GM19023 (cell line): ENCODE measurements around the gene FREM2.

ENCODE experiments used
- ATAC-seq: cut with Tn5 transposase; IDR thresholded peaks from one replicate; pipeline ENCODE4 v1.9.1; 2021; ENCODE audit warnings: mild to moderate bottlenecking, moderate library complexity; ENCODE audit not compliant: unreplicated experiment

Gene FREM2

DNA sequence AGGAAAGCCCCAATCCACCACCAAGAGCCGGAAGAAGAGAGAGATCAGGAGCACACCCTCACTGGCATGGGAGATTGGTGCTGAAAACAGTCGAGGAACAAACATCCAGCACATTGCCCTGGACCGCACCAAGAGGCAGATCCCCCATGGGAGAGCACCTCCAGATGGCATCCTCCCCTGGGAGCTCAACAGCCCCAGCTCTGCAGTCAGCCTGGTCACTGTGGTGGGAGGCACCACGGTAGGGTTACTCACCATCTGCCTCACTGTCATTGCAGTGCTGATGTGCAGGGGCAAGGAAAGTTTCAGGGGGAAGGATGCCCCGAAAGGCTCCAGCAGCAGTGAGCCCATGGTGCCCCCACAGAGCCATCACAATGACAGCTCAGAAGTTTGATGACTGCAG lies 193.5 kb downstream of the FREM2 start:
- ATAC-seq, result no peak

DNA sequence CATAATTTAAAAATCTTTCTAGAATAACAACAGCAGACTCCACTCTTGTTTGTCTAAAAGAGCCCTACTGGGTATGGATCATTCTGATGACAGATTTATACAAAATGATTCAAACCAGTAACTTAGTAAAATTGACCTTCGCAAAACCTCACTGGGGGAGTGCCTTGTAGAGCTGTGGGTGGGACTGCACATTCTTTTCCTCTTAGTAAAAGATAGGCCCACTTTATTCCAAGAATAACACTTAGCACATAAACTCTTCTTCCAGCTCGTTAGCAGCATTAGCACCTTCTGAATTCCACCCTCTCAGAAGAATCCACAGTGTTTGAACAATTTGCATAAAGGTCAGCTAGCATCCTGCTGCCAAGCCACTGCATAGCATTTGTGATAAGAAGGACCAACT lies 196.9 kb downstream of the FREM2 start:
- ATAC-seq, result no peak

- ATAC-seq, result no peak
These were observed 201.4 kb downstream of the FREM2 start for GRCh38 chr13:38888309-38888708.

- ATAC-seq, result no peak
These were observed 208.2 kb downstream of the FREM2 start for GRCh38 chr13:38895075-38895474.

DNA sequence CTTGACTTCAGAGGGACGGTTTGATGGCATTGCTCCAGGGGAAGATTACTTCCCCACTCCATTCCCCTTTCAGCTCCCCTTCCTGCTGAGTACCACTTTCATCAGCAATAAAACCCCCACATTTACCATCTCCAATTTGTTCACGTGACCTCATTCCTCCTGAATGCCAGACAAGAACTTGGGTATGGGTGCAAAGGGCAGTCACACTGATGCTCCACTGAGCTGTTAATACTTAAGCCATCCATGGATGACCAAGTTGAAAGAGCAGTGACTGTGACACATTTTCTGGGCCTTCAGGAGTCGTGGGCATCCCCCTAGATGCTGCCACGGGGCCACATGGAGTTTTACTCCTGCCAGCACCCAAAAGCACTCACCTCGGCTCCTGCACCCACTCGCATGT lies 210.6 kb downstream of the FREM2 start:
- ATAC-seq, result no peak

GRCh38 chr13:38898481-38898880 lies 211.6 kb downstream of the FREM2 start:
- no peak for ATAC-seq

DNA sequence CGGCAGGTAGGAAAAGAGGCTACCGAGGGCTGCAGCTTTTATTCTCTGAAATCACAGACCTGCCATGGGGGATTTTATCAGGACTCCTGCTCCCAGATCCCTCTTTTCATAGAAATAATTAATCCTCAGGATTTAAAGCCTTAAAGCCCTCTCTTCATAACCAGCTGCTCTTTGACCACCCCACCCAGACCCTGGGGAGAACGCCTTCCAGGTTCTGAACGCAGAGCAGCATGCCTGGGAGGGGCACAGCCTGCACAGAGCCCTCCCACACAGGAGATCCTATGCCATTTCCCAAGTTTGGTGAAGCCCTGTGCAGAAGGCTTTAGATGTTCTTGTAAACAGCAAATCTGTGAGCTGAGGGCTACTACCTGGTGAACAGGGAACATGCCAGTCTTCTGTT lies 212.7 kb downstream of the FREM2 start:
- ATAC-seq, result no peak

GRCh38 chr13:38900188-38900587 lies 213.3 kb downstream of the FREM2 start:
- no peak for ATAC-seq

DNA sequence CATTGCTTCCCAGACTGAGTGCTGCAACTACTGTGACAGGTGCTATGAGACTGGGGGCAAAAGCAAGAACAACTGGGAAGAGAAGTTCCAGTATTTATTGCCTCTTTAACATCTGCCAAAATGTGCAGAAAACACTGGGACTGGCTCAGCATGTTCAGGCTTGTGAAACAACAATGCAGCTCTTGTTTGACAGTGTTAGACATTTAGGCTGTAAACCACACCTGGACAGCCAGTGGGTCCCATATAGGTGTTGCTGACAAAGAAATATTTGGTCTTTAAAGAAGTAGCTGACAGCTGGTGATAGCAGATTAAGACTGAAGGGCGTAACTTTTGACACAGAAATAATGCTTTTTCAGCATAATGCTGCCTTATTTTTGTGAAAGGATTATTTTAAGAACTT lies 215.7 kb downstream of the FREM2 start:
- ATAC-seq, result no peak

DNA sequence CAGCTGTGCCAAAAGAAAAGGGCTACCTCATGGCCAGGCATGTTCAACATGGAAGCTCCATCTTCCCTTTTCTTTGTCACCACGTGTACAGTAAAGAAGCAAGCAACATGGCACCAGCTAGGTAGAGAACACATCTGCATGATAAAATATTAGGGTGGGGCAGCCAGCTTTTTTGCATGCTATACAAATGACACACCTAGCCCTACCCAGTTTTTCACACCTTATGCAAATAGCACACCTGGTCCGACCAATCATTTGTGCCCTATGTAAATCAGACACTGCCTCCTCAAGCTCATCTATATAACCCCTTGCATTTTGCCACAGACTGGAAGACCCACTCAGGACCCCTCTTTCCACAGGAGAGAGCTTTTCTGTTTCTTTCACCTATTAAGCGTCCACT lies 218.2 kb downstream of the FREM2 start:
- ATAC-seq, result no peak

GRCh38 chr13:38905861-38906260 lies 219.0 kb downstream of the FREM2 start:
- no peak for ATAC-seq

GRCh38 chr13:38908574-38908973 lies 221.7 kb downstream of the FREM2 start:
- no peak for ATAC-seq

GRCh38 chr13:38914070-38914469 lies 227.2 kb downstream of the FREM2 start:
- ATAC-seq, result no peak

- ATAC-seq, result no peak
These were observed 234.2 kb downstream of the FREM2 start for GRCh38 chr13:38921081-38921480.

GRCh38 chr13:38922170-38922569 lies 235.3 kb downstream of the FREM2 start:
- no peak for ATAC-seq

- ATAC-seq, result no peak
These were observed 246.9 kb downstream of the FREM2 start for GRCh38 chr13:38933786-38934185.
